ENCODE results near the gene TRIB2. TPM values are rescaled to one million over a fixed set of nuclear protein-coding genes. Genes with fewer than 3 reads are reported as not detected.
A peak's percentile ranks its signal among the peaks of the same experiment; 100 is the strongest.

The TRIB2 gene
- total RNA-seq, 1 donor from 2014 or later: 14.2 TPM

DNA sequence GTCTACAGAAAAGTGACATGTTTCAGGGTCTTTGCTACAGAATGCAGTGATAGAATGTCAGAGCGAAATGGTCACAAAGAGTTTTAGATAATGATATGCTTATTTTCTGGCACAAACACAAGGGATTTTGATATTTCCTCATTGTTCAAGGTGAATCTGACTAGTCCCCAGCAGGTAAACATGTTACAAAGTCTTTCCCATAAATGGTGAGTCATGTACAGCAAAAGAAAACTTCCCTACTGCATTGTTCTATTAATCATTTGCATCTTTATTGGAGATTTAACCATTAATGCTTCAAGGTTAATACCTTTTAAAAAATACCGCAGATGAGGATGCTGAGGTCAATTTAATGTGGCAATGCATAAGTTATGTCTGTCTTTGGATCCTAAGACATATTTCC lies 19.1 kb upstream of the TRIB2 start:
- DNase-seq (ENCODE audit: low read depth, low spot score): no peak

DNA sequence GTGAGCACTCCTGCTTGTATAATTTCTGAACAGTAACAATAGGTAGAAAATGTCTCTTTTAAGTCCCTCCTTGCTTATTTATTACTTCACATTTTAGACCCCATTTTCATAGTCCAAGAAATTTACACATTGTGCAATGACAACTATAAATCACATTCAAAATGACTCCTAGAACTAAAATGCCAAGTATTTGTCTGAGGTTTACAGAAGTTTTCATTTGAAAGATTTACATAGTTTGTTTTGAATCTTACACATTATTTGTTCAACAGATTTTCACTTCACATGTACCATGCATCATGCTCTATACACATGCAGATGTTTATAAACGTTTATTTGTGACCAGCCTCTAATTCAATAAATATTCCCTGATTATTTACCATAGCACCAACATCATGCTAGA lies 15.7 kb upstream of the TRIB2 start:
- DNase-seq (ENCODE audit: low read depth, low spot score): no peak

DNA sequence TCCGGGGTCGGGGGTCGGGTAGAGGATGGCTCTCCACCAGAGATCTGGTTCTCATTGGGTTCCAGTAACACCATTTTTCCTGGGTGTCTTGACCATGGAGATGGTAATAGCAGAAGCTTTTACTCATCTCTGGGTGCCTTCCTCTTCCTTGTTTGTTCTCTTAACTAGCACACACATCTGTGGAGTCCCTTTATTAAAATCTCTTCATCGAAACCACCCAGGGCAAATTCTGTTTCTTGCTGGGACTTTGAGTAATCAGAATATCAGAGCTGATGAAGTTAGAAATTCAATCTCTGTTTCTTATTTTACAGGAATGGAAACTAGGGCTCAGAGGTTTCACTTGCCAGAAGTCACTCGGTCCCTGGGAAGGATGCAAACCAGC lies 15.0 kb upstream of the TRIB2 start:
- no peak for DNase-seq (ENCODE audit: low read depth, low spot score)

DNA sequence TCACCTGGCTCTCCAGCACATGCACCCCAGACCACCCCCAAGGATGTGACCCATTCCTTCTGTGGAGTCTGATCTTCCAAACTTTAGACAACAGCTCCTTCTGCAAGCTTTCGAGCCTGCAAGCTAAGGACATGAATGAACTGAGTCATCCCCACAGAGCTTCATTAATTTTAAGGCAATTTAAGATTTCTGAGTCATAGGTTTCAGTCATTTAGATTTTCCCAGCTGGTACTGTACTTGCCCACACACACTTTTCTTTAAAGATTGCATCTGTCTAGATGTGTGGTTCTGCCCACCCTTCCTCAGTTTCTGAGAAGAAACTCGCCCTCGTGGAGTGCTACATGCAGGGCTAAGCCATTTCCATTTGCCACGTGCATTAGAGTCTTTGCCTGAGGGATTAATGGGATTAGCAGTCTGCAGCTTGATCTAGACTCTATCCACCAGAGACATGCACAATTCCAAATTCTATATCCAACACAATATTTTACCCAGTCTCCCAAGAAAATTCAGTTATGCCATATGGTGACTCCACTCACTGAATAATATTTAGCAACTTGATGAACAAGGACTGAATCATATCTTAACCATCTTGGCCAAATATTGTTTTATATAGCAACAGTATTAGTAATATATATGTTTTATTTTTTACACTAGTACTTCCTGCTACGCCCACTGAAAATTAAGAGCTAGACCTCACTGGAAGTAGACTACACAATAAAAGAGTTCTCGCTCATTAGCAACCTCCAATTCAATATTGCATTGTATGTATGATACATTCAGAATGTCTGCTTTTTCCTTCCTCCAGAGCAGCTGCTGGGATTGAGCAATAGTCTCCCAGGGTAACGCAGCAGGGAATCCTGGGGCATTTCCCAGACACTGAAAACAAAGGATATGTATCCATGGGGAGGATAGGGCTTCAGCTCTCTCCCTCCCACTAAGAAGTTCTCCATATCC lies 14.3 kb upstream of the TRIB2 start:
- DNase-seq (ENCODE audit: low read depth, low spot score): peak; percentile 71

DNA sequence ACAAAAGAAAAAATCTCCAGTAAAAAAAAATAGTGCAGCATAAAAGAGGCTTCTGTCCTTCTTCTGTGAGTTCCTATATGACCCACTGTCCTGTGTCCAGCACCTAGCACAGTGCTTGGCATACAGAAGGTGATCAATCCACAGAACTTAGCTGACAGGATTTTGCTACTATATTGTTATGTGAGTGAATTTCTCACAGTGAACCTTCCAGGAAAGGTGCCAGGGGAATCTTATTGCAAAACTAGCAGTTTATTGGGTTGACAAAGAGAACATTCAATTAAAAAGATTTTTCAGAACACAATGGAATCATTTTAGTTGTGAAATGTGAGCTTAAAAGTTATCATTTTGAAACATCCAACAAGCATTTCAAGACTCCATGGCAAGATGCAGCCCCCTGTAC lies 12.4 kb upstream of the TRIB2 start:
- DNase-seq (ENCODE audit: low read depth, low spot score): no peak

DNA sequence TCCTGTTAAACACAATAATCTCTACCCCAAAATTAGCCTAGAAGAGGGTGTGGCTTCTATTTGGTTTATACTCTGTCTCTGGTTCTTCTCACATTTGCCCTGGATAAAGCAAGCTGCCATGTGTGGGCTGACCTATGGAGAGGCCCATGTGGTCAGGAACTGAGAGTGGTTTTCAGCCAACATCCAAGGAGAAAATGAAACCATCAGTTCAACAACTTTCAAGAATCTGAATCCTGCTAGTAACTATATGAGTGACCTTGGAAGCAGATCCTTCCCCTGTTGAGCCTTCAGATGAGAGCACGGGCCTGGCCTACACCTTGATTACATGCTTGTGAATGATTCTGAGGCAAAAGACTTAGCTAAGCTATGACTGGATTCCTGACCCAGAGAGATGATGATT lies 11.5 kb upstream of the TRIB2 start:
- no peak for DNase-seq (ENCODE audit: low read depth, low spot score)

DNA sequence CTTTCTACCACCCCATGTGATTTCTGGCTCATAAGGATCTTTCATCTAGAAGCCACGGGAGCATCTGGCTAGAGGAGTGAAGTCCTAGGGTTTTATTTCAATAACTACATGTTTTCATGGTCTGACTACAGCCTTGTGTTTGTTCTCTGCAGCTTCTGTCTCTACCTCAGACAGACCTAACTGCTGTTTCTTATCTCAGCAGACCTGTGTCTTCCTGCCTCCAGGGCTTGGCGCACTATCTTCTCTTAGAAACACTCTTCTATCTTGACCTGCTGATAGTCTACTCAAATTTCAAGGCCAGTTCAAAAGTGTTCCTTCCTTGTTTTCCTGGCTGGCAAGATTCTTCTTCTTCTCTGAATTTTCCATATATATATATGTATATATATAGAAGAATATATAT lies 11.0 kb upstream of the TRIB2 start:
- DNase-seq (ENCODE audit: low read depth, low spot score): no peak

DNA sequence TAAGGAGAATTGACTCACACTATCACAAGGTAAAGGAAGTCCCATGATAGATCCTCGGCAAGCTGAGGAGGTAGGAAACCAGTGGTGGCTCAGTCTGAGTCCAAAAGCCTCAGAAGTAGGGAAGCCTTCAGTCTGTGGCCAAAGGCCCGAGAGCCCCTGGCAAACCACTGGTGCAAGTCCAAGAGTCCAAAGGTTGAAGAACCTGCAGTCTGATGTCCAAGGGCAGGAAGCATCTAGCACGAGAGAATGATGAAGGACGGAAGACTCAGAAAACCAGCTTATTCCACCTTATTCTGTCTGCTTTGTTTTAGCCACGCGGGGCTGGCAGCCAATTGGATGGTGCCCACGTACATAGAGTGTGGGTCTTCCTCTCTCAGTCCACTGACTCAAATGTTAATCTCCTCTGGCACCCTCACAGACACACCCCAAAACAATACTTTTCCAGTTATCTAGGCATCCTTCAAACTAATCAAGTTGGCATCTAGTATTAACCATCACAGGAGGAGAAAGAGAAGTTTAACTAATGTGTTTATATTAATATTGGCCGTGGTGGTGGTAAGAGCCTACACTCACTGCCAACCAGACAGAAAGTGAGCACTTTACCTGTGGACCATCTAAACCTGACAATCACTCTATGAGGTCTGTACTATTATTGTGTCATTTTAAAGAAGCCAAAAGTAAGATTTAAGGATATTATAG lies 8.1 kb upstream of the TRIB2 start:
- DNase-seq (ENCODE audit: low read depth, low spot score): no peak

DNA sequence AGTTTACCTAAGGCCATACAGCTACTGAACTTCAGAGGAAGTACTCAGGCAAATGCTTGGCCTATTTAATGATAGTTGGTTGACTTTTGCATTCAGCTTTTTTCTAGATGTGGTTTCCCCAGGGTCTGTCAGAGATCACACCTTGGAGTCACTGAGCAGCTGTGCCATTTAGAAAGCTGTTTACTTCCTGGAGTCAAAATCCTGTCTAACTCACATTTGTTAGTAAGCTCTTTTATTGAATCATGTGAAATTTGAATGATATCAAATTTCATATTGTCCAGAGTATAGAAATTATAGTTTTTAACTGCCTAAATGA lies 7.6 kb upstream of the TRIB2 start:
- DNase-seq (ENCODE audit: low read depth, low spot score): no peak

DNA sequence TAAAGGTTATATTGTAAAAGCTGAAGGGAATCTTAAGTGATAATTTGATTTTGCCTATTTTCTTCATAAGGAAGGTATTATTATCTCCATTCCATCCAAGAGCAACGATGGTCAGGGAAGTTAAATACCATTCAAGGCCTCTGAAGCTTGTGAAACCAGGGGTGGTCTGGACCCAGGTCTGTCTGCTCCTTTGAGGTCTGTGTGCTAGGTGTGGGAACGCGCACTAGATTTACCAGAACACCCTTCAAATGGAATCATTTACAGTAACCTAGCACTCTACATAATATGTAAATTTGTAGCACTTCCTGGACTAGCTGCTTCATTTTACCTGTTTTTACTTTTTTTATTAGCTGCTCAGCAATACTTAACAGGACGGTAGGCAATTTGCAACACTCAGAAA lies 6.4 kb upstream of the TRIB2 start:
- no peak for DNase-seq (ENCODE audit: low read depth, low spot score)

DNA sequence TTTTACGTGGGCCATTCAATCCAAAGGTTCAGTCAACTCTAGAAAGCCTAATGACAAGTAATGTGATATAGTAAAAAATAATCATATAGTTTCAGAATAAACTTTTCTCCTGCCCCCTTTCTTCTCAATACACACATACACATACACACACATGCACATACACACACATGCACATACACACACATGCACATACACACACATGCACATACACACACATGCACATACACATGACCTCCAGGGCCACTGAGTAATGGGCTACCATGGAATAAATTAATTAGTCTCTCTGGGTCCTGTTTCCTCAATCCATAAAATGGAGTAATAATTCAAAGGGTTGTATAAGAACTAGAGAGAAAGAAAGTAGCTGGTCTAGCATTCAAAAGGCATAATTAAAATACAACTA lies 5.4 kb upstream of the TRIB2 start:
- DNase-seq (ENCODE audit: low read depth, low spot score): no peak

DNA sequence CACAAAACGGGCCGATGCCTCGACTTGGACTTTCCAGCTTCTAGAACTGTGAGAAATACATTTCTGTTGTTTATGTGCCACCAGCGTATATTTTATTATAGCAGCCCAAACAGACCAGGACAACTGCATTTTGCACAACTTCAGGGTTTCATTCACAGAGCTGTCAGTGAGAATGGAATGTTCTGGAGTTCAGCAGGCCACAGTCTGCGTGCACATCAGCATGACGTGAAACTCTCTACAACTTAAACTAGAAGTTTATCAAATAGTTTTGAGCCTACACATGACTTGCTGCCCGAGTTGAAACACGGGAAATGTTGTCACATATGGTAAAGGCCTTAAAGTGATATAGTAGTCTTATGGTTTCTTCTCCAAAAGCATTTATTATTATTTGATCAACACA lies 3.9 kb upstream of the TRIB2 start:
- DNase-seq (ENCODE audit: low read depth, low spot score): no peak

DNA sequence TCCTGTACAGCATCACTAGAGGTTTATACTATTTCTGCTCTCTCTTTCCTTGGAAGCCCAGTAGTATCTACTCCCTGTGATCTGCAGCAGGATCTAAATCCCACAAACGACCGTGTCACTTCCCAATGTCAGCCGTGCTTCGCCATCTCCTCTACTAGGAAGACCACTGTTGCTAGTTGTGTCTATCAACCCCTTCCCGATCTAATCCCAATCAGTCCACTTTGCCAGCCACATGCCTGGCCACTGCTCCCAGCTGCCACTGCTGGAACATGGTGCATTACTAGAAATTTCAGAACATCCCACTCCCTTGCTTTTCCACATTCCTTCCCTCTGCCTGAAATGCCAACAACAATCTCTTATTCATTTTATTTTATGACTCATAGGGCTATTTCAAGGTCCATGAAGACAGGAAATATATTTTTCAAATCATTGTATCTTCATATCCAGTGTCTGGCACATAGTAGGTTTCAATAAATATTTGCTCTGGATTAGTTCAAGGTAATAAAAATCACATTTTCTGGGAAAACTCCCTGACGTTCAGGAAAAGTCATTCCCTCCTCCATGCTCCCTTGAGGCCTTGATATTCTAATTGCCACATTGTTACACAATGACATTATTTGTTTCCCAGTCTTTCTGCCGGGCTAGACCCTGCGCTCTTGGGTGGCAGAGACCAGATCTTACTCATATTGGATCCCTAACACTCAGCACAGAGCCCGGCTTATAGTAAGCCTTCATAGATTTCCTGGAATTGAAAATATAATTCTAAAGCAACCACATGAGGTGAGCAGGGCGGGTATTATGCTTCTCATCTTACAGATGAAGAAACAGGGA lies 2.1 kb upstream of the TRIB2 start:
- DNase-seq (ENCODE audit: low read depth, low spot score): no peak

DNA sequence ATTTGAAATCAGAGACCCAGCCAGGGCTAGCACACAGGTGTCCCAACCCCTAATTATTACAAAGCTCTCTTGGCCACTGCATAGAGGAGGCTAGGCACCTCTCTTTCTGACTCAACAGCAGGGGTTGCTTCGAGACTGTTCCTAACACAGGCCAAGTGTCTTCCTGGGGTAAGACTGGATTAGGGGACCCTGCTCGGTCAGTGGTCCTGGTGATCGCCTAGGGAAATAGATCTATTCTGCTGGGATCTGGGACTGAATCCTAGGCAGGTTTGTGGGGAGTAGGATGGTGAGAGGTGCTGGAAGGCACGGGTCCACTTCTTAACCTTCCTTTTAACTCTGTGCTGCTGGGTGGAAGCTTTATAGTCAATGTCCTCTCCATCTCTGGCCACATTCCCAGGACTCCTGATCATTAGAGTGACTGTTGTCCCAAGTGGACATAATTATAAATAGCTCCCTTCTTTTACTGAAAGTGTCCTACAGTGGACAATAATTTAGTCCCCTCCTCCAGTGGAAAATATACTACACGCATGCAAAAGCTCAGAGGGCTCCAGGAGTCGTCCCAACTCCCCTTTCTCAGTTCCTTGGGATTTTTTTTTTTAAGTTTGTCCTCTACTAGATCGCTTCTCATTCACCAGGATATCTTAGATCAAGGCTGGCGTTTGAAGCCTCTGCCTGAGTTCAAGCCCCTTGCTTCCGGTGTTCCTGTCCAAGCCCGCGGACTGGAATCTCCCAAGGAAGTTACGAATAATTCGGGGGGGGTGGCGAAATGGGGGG lies 1.3 kb upstream of the TRIB2 start:
- DNase-seq (ENCODE audit: low read depth, low spot score): no peak

DNA sequence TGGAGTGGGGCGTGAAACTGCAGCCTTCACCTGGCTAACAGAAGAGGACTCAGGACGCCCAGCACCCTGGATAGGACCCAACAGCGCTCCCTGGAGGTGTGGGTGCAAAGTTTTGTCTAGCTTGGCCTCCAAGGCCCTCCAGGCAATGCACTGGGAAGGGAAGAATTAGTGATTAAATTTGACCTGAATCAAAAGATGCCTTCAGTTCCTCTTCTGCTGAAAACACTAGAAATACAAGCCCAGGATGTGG lies 779 bp upstream of the TRIB2 start:
- peak; percentile 57 for DNase-seq (ENCODE audit: low read depth, low spot score)

DNA sequence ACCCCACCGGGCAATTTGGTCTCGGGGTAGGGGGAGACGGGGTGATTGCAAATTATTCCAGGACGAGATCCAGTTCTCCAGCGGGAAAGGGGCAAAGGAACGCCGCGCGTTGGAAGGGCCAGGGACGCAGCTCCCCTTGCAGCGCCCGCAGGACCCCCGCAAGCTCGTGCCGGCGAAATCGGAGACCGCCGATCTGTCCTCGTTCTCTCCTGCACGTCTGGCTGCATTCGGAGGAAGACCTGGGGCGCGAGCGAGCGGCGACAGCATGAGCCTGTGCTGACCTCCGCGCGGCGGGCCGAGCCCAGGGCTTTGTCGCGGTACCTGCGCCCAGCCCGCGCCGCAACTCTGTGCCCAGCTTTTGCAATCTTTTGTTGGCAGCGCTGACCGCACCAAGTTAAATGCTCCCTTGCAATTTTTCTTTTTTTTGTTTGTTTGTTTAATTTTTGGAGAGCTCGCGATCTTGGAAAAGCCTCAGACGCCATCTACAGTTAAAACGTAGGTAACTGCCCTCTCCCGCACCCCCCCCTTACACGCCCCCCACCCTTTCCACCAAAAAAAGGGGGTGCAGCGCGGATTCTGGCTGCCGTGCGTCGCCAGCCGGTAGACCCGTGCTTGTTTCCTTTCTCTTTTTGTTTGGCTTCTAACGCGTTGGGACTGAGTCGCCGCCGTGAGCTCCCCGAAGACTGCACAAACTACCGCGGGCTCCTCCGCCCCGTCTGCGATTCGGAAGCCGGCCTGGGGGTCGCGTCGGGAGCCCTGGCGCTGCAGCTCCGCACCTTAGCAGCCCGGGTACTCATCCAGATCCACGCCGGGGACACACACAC lies 667 bp downstream of the TRIB2 start:
- no peak for DNase-seq (ENCODE audit: low read depth, low spot score)

DNA sequence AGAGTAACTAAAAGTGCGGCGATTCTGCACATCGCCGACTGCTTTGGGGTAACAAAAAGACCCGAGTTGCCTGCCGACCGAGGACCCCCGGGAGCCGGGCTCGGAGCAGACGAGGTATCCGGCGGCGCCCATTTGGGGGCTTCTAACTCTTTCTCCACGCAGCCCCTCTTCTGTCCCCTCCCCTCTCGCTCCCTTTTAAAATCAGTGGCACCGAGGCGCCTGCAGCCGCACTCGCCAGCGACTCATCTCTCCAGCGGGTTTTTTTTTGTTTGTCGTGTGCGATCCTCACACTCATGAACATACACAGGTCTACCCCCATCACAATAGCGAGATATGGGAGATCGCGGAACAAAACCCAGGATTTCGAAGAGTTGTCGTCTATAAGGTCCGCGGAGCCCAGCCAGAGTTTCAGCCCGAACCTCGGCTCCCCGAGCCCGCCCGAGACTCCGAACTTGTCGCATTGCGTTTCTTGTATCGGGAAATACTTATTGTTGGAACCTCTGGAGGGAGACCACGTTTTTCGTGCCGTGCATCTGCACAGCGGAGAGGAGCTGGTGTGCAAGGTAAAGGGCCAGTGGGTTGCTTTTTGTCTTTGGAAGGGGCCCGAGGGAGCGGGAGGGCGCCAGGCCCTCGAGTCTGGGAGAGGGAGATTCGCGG lies 1.4 kb downstream of the TRIB2 start:
- no peak for DNase-seq (ENCODE audit: low read depth, low spot score)

DNA sequence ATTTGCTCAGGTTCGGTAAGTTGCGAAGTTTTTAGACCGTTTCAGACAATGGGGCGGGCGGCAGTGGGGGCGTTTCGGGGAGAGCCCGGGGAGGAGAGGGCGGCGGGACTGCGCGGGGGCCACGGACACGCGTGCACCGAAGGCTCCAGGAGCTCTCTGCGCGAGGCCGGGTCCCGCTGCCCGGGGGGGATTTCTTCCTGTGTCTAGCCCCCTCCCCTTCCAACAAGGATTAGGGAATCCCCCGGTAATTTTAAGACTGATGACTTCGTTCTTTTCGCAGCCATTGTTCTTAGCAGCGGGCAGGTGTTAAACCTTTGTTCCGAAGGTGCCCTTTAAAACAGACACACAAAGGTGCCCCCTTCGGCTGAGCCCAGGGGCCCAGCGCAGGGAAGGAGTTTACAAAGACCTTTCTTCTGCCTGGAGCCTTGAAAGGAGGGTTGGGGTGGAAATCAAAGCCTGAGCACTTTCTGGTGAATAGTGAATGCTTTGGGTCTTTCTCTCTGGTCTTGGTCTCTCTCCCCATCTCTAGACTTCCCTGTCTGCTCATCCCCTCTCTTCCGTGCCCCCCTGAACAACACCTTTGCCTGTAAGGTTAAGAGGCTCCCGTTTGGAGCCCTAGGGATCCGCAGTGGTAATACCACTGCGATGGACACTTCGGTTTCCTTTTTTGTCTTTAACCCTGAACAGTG lies 2.1 kb downstream of the TRIB2 start:
- no peak for DNase-seq (ENCODE audit: low read depth, low spot score)

DNA sequence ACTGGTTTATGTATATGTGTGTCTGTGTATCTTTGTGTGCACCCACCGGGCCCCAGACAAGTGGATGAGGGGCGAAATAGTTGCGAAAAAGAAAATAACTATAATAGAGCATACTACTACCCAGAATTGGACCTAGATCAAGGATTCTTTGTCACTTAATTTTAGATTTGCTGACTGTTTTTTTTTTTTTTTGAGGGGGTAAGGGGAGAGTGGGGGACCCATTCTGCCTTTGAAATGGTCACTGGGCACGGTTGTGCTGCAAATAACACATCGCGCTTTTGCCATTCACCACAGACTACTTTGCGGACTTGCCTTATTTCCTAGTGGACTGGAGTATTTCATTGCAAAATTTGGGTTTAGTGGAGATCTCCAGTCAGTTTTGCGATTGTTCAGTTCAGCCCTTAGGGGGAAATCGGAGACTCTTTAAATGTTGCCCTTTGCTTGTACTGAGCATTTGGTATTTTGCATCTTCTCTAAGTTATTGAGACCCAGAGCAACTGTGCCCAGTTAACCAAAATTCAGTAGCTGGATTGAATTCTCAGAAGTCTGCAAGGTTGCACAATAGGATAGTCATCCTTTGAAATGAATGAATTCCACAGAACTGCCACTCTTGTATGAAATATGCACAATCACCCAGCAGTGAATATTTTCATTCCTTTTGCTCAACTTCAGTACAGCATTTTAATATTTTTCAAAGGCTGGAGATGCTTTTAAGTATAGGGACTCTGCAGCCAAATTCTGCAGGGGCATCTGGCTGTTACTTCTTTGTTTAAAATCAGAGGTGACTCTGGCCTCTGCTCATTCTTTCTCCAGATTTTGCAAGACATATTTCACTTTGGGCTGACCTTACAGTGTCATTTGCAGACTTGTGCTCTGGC lies 2.9 kb downstream of the TRIB2 start:
- DNase-seq (ENCODE audit: low read depth, low spot score): no peak

Data from pulmonary artery endothelial cell (primary cell).